ENCODE measurements around the gene PMEPA1.

DNA sequence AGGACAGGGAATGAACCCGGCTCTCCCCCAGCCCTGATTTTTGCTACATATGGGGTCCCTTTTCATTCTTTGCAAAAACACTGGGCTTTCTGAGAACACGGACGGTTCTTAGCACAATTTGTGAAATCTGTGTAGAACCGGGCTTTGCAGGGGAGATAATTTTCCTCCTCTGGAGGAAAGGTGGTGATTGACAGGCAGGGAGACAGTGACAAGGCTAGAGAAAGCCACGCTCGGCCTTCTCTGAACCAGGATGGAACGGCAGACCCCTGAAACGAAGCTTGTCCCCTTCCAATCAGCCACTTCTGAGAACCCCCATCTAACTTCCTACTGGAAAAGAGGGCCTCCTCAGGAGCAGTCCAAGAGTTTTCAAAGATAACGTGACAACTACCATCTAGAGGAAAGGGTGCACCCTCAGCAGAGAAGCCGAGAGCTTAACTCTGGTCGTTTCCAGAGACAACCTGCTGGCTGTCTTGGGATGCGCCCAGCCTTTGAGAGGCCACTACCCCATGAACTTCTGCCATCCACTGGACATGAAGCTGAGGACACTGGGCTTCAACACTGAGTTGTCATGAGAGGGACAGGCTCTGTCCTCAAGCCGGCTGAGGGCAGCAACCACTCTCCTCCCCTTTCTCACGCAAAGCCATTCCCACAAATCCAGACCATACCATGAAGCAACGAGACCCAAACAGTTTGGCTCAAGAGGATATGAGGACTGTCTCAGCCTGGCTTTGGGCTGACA is 60.8 kb downstream of the PMEPA1 start:
- TF ChIP-seq NFRKB (IDR thresholded peaks at IDR 0.05) (no peak), L3MBTL2 (conservative IDR thresholded peaks at IDR 0.05) (no peak), FOXM1 (IDR thresholded peaks at IDR 0.05; ENCODE audit: borderline replicate concordance) (no peak), LEF1 (IDR thresholded peaks at IDR 0.05; ENCODE audit: borderline replicate concordance) (no peak), SP1 (IDR thresholded peaks at IDR 0.05) (no peak), HDGF (IDR thresholded peaks at IDR 0.05; ENCODE audit: borderline replicate concordance) (no peak), TARDBP (IDR thresholded peaks at IDR 0.05) (no peak), SUZ12 (IDR thresholded peaks at IDR 0.05) (no peak), ELF4 (IDR thresholded peaks at IDR 0.05) (no peak), ARNT (IDR thresholded peaks at IDR 0.05) (no peak)
- TF ChIP-seq, protein P1, sequence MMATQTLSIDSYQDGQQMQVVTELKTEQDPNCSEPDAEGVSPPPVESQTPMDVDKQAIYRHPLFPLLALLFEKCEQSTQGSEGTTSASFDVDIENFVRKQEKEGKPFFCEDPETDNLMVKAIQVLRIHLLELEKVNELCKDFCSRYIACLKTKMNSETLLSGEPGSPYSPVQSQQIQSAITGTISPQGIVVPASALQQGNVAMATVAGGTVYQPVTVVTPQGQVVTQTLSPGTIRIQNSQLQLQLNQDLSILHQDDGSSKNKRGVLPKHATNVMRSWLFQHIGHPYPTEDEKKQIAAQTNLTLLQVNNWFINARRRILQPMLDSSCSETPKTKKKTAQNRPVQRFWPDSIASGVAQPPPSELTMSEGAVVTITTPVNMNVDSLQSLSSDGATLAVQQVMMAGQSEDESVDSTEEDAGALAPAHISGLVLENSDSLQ (IDR thresholded peaks at IDR 0.05), result no peak; the same call in 1 of the 2 replicates

Data from HEK293T (cell line).